ENCODE results near the gene PDE8B. TPM values are rescaled to one million over a fixed set of nuclear protein-coding genes. Genes with fewer than 3 reads are reported as not detected.

The PDE8B gene
- total RNA-seq, 4 donors from 2014 or later, result 1.1 to 3.9 (median 1.5) TPM

DNA sequence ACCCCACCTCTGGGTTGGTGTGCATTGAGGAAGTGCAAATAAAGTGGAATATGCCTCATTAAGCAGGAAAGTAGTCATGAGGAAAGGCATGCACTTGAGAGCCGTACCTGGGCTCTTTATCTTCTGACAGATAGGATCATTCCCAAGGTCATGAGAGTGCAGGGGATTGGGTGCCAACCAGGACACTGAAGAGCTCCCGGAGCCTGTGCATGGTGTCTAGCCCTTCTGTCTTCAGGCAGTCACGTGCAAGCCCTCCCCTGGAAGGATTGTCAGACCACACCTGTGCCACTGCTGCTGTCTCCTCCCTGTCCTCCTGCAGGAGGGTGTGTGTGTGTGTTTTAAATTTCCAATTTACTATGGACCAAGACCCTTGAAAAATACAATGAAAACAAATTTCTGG is 69.6 kb downstream of the PDE8B start:
- H3K27ac ChIP-seq, result no peak overlapping the region

DNA sequence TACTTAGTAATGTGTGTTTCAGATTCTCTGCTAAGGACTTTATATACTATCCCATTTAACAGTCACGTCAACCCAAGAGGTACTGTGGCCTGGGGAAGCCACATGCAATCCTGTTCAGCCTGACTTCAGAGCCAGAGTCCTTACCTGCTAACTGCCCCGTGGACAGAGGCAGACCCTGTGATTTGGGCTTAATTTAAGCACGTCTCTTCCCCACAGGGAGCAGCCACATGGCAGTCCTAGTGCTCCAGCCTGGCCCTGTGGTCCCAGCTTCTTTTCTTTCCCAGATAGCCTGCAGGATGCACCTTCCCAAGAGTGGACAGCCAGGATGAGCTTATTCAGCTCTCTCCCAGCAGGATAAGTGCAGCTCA is 71.5 kb downstream of the PDE8B start:
- H3K27me3 ChIP-seq, result no peaks in the 10 kb centered on the region
- no peak for TF ChIP-seq POLR2AphosphoS5 (IDR thresholded peaks at IDR 0.05)
- DNase-seq (ENCODE audit: low spot score in 2 of 2), result no peak
- H3K9me3 ChIP-seq, result no peaks in the 10 kb centered on the region
- peaks cover 6% of the 10 kb centered on the region for H3K4me1 ChIP-seq
- no peak overlapping the region for H3K4me3 ChIP-seq
- 83% methylated on average over 3 of the region's 3 CpGs for WGBS
- no peaks in the 10 kb centered on the region for H3K36me3 ChIP-seq
- no peak overlapping the region for H3K27ac ChIP-seq

More for the DNA sequence above, 69.6 kb downstream of the PDE8B start:
- no peaks in the 10 kb centered on the region for H3K27me3 ChIP-seq
- no peaks in the 10 kb centered on the region for H3K36me3 ChIP-seq
- H3K4me3 ChIP-seq, result no peak overlapping the region
- peaks cover 6% of the 10 kb centered on the region for H3K4me1 ChIP-seq
- no peaks in the 10 kb centered on the region for H3K9me3 ChIP-seq
- 60% methylated on average over 3 of the region's 3 CpGs for WGBS
- no peak for DNase-seq (ENCODE audit: low spot score in 2 of 2)
- TF ChIP-seq EP300 (IDR thresholded peaks at IDR 0.05), result no peak
- no peak for TF ChIP-seq POLR2A (IDR thresholded peaks at IDR 0.05)
- TF ChIP-seq, protein P1, sequence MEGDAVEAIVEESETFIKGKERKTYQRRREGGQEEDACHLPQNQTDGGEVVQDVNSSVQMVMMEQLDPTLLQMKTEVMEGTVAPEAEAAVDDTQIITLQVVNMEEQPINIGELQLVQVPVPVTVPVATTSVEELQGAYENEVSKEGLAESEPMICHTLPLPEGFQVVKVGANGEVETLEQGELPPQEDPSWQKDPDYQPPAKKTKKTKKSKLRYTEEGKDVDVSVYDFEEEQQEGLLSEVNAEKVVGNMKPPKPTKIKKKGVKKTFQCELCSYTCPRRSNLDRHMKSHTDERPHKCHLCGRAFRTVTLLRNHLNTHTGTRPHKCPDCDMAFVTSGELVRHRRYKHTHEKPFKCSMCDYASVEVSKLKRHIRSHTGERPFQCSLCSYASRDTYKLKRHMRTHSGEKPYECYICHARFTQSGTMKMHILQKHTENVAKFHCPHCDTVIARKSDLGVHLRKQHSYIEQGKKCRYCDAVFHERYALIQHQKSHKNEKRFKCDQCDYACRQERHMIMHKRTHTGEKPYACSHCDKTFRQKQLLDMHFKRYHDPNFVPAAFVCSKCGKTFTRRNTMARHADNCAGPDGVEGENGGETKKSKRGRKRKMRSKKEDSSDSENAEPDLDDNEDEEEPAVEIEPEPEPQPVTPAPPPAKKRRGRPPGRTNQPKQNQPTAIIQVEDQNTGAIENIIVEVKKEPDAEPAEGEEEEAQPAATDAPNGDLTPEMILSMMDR (IDR thresholded peaks at IDR 0.05), result no peak
- TF ChIP-seq POLR2AphosphoS5 (IDR thresholded peaks at IDR 0.05), result no peak

DNA sequence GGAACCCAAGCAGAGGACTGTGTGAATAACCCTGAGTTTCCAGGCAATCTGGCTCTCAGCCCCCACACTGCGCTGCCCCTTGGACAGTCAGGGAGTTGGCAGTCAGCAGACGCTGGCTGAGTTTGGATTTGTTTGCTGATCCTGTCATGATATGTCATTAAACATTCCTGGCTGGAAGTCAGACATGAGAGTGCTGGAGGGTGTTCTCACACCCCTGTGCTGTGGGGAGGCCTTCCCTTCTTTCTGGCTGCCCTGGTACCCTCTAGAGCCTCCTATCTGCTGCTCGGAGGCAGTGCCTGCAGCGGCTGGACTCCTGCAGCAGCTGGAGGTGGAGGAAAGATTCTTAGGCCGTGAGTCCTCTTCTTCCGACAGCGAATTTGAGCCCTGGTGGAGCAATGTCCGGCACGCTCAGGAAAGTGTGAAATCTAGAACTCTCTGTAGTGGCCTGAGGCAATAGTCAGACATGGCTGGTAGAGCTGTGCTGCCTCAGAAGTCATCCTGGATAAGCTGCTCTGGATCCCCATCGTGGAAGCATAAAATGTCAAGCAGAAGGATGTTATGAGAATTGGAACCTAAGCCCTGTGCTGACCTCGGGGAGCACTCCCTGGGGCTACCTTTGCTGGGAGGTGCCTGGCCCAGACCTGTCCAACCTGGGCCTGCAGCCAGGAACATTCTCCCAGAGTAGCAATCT is 72.0 kb downstream of the PDE8B start:
- H3K27ac ChIP-seq, result no peak overlapping the region
- DNase-seq (ENCODE audit: low spot score in 2 of 2), result no peak
- no peak for TF ChIP-seq POLR2A (IDR thresholded peaks at IDR 0.05)
- no peak for TF ChIP-seq EP300 (IDR thresholded peaks at IDR 0.05)
- TF ChIP-seq, protein P1 (IDR thresholded peaks at IDR 0.05), result no peak
- no peak for TF ChIP-seq POLR2AphosphoS5 (IDR thresholded peaks at IDR 0.05)

DNA sequence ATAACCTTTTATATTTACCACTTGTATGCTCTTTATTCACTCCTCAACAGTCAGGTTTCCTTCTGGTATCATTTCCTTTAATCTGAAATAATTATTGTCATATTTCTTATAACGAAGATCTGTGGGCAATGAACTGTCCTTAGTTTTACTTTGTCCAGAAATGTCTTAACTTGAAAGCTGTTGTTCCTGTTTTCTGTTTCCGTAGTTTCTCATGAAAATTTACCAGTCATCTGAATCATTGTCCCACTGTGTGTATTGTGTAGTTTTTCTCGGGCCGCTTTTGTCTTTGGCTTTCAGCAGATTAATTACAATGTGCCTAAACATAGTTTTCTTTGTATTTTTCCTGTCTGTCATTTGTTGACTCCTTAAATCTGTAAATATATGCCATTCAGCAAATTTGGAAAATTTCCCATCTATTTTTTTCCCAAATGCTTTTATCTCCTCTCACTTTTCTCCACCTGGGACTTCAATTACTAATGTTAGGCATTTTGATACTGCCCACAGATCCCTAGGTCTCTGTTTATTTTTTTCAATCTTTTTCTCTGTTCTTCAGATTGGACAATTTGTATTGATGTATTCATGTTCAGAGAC is 74.9 kb downstream of the PDE8B start:
- WGBS, result 56% methylated on average over 4 of the region's 4 CpGs
- peaks cover 6% of the 10 kb centered on the region for H3K4me1 ChIP-seq
- no peak overlapping the region for H3K27ac ChIP-seq
- no peak overlapping the region for H3K4me3 ChIP-seq
- no peaks in the 10 kb centered on the region for H3K9me3 ChIP-seq
- TF ChIP-seq POLR2AphosphoS5 (IDR thresholded peaks at IDR 0.05) (no peak), EP300 (IDR thresholded peaks at IDR 0.05) (no peak), POLR2A (IDR thresholded peaks at IDR 0.05) (no peak)
- TF ChIP-seq, protein P1 (IDR thresholded peaks at IDR 0.05), result no peak
- H3K36me3 ChIP-seq, result no peaks in the 10 kb centered on the region
- DNase-seq (ENCODE audit: low spot score in 2 of 2), result no peak
- H3K27me3 ChIP-seq, result no peaks in the 10 kb centered on the region

More for the DNA sequence above, 72.0 kb downstream of the PDE8B start:
- H3K4me3 ChIP-seq, result no peak overlapping the region
- peaks cover 6% of the 10 kb centered on the region for H3K4me1 ChIP-seq
- H3K27me3 ChIP-seq, result no peaks in the 10 kb centered on the region
- no peaks in the 10 kb centered on the region for H3K9me3 ChIP-seq
- H3K36me3 ChIP-seq, result no peaks in the 10 kb centered on the region
- WGBS, result 45% methylated on average over 11 of the region's 11 CpGs

DNA sequence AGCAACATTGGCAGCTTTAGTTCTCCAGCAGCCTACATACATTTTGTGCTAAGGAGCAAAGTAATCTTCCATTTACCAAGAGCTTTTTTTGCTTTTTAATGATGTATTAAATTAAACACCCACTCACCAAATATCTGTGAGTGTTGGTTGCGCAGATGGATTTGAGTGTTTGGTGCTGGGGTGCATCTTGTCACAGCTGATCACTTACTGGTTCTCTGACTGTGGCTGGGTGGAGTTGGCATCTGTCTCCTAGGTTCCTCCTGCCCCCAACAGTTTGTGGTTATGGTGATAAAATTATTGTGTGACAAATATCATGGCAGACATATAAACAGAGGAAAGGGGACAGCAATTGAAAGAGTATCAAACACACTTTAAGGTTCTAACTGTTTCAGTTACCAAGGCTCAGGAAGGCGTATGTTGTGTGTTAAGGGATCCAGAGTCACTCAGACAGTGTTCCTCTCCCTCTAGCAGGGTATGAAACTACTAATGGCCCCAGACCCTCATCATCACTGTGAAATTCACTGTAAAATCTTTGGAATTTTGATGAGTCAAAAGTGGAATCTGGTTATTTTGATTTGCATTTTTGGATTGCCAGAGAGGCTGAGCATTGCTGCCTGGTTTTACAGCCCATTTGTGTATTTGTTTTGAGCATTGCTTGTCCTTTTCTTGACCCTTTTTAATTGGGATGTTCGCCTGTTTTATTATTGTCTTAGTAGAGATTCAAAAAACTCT is 81.7 kb downstream of the PDE8B start:
- Histone ChIP-seq H3K4me1 (no peaks in the 10 kb centered on the region), H3K4me3 (no peak overlapping the region), H3K9me3 (no peaks in the 10 kb centered on the region), H3K27me3 (no peaks in the 10 kb centered on the region), H3K36me3 (no peaks in the 10 kb centered on the region), H3K27ac (no peak overlapping the region)
- no peak for DNase-seq (ENCODE audit: low spot score in 2 of 2)
- TF ChIP-seq, protein P1 (IDR thresholded peaks at IDR 0.05), result no peak
- no peak for TF ChIP-seq POLR2A (IDR thresholded peaks at IDR 0.05)
- no peak for TF ChIP-seq EP300 (IDR thresholded peaks at IDR 0.05)
- TF ChIP-seq POLR2AphosphoS5 (IDR thresholded peaks at IDR 0.05), result no peak
- WGBS, result 74% methylated on average over 3 of the region's 3 CpGs

Measured in suprapubic skin (tissue), 4 donors.